ENCODE data around the gene PHF14.

- no peak for TF ChIP-seq CTCF (conservative IDR thresholded peaks at IDR 0.05; ENCODE audit: low read depth in 2 of 2)
- no peak for TF ChIP-seq EZH2 (IDR thresholded peaks at IDR 0.05; ENCODE audit: low read depth, unreplicated experiment)
- no peak for TF ChIP-seq EZH2phosphoT487 (IDR thresholded peaks at IDR 0.05; ENCODE audit: unreplicated experiment)
- TF ChIP-seq POLR2AphosphoS5 (IDR thresholded peaks at IDR 0.05; ENCODE audit: low read depth): no peak
- TF ChIP-seq, protein P1, sequence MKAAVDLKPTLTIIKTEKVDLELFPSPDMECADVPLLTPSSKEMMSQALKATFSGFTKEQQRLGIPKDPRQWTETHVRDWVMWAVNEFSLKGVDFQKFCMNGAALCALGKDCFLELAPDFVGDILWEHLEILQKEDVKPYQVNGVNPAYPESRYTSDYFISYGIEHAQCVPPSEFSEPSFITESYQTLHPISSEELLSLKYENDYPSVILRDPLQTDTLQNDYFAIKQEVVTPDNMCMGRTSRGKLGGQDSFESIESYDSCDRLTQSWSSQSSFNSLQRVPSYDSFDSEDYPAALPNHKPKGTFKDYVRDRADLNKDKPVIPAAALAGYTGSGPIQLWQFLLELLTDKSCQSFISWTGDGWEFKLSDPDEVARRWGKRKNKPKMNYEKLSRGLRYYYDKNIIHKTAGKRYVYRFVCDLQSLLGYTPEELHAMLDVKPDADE (IDR thresholded peaks at IDR 0.05): no peak
- TF ChIP-seq, protein P2, sequence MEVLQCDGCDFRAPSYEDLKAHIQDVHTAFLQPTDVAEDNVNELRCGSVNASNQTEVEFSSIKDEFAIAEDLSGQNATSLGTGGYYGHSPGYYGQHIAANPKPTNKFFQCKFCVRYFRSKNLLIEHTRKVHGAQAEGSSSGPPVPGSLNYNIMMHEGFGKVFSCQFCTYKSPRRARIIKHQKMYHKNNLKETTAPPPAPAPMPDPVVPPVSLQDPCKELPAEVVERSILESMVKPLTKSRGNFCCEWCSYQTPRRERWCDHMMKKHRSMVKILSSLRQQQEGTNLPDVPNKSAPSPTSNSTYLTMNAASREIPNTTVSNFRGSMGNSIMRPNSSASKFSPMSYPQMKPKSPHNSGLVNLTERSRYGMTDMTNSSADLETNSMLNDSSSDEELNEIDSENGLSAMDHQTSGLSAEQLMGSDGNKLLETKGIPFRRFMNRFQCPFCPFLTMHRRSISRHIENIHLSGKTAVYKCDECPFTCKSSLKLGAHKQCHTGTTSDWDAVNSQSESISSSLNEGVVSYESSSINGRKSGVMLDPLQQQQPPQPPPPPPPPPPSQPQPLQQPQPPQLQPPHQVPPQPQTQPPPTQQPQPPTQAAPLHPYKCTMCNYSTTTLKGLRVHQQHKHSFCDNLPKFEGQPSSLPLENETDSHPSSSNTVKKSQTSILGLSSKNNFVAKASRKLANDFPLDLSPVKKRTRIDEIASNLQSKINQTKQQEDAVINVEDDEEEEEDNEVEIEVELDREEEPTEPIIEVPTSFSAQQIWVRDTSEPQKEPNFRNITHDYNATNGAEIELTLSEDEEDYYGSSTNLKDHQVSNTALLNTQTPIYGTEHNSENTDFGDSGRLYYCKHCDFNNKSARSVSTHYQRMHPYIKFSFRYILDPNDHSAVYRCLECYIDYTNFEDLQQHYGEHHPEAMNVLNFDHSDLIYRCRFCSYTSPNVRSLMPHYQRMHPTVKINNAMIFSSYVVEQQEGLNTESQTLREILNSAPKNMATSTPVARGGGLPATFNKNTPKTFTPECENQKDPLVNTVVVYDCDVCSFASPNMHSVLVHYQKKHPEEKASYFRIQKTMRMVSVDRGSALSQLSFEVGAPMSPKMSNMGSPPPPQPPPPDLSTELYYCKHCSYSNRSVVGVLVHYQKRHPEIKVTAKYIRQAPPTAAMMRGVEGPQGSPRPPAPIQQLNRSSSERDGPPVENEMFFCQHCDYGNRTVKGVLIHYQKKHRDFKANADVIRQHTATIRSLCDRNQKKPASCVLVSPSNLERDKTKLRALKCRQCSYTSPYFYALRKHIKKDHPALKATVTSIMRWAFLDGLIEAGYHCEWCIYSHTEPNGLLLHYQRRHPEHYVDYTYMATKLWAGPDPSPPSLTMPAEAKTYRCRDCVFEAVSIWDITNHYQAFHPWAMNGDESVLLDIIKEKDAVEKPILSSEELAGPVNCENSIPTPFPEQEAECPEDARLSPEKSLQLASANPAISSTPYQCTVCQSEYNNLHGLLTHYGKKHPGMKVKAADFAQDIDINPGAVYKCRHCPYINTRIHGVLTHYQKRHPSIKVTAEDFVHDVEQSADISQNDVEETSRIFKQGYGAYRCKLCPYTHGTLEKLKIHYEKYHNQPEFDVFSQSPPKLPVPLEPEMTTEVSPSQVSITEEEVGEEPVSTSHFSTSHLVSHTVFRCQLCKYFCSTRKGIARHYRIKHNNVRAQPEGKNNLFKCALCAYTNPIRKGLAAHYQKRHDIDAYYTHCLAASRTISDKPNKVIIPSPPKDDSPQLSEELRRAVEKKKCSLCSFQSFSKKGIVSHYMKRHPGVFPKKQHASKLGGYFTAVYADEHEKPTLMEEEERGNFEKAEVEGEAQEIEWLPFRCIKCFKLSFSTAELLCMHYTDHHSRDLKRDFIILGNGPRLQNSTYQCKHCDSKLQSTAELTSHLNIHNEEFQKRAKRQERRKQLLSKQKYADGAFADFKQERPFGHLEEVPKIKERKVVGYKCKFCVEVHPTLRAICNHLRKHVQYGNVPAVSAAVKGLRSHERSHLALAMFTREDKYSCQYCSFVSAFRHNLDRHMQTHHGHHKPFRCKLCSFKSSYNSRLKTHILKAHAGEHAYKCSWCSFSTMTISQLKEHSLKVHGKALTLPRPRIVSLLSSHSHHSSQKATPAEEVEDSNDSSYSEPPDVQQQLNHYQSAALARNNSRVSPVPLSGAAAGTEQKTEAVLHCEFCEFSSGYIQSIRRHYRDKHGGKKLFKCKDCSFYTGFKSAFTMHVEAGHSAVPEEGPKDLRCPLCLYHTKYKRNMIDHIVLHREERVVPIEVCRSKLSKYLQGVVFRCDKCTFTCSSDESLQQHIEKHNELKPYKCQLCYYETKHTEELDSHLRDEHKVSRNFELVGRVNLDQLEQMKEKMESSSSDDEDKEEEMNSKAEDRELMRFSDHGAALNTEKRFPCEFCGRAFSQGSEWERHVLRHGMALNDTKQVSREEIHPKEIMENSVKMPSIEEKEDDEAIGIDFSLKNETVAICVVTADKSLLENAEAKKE (CRISPR knock-in tag; IDR thresholded peaks at IDR 0.05): no peak
- TF ChIP-seq CREB1 (CRISPR knock-in tag; IDR thresholded peaks at IDR 0.05; ENCODE audit: low read depth): no peak
- no peak for TF ChIP-seq NANOG (IDR thresholded peaks at IDR 0.05; ENCODE audit: borderline replicate concordance)
- TF ChIP-seq, protein P3, sequence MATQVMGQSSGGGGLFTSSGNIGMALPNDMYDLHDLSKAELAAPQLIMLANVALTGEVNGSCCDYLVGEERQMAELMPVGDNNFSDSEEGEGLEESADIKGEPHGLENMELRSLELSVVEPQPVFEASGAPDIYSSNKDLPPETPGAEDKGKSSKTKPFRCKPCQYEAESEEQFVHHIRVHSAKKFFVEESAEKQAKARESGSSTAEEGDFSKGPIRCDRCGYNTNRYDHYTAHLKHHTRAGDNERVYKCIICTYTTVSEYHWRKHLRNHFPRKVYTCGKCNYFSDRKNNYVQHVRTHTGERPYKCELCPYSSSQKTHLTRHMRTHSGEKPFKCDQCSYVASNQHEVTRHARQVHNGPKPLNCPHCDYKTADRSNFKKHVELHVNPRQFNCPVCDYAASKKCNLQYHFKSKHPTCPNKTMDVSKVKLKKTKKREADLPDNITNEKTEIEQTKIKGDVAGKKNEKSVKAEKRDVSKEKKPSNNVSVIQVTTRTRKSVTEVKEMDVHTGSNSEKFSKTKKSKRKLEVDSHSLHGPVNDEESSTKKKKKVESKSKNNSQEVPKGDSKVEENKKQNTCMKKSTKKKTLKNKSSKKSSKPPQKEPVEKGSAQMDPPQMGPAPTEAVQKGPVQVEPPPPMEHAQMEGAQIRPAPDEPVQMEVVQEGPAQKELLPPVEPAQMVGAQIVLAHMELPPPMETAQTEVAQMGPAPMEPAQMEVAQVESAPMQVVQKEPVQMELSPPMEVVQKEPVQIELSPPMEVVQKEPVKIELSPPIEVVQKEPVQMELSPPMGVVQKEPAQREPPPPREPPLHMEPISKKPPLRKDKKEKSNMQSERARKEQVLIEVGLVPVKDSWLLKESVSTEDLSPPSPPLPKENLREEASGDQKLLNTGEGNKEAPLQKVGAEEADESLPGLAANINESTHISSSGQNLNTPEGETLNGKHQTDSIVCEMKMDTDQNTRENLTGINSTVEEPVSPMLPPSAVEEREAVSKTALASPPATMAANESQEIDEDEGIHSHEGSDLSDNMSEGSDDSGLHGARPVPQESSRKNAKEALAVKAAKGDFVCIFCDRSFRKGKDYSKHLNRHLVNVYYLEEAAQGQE (IDR thresholded peaks at IDR 0.05; ENCODE audit: unreplicated experiment): no peak
- TF ChIP-seq ZNF331 (CRISPR knock-in tag; IDR thresholded peaks at IDR 0.05; ENCODE audit: low read depth): no peak
Measured at GRCh38 chr7:11170863-11171568, 197.3 kb downstream of the PHF14 start.
